Measurements from ENCODE around the gene C17orf113. TPM values are rescaled to one million over a fixed set of nuclear protein-coding genes. Genes with fewer than 3 reads are reported as not detected.

The C17orf113 gene
- 0.05 TPM in 1 of 2 replicates, not detected in the other for total RNA-seq (2014; rRNA removed; shearing (Covaris generic); ENCODE audit: low replicate concordance)

- Histone ChIP-seq H3K9me3 (no peaks in the 10 kb centered on the region), H3K27me3 (peaks cover 15% of the 10 kb centered on the region), H3K36me3 (no peaks in the 10 kb centered on the region), H3K4me3 (peak within 1 kb of the TSS; percentile 43)
- peak; percentile 39 for DNase-seq
Observed at GRCh38 chr17:42050393-42051012, at the start of gene C17orf113. Gene C17orf113 (minus strand): TSS chr17:42050601. CDS start chr17:42043376, 7,225 bp downstream.

GRCh38 chr17:42098730-42099399 is 48.5 kb upstream of the C17orf113 start:
- no peaks in the 10 kb centered on the region for H3K9me3 ChIP-seq
- DNase-seq, result no peak
- H3K27me3 ChIP-seq, result no peaks in the 10 kb centered on the region
- H3K36me3 ChIP-seq, result no peaks in the 10 kb centered on the region
- no peak overlapping the region for H3K4me3 ChIP-seq

GRCh38 chr17:42097691-42098631 is 47.6 kb upstream of the C17orf113 start, which contains the start of gene ZNF385C:
Gene ZNF385C (minus strand): TSS chr17:42098473. CDS start chr17:42063056, 35,417 bp downstream.
- Histone ChIP-seq H3K36me3 (no peaks in the 10 kb centered on the region), H3K4me3 (no peak within 1 kb of the TSS), H3K9me3 (no peaks in the 10 kb centered on the region), H3K27me3 (no peaks in the 10 kb centered on the region)
- DNase-seq, result no peak

- H3K4me3 ChIP-seq, result no peak overlapping the region
- no peak for DNase-seq
Observed at GRCh38 chr17:42096360-42097111, 46.1 kb upstream of the C17orf113 start.

GRCh38 chr17:42094375-42095069 is 44.1 kb upstream of the C17orf113 start:
- Histone ChIP-seq H3K36me3 (no peaks in the 10 kb centered on the region), H3K9me3 (no peaks in the 10 kb centered on the region)

More at GRCh38 chr17:42096360-42097111, 46.1 kb upstream of the C17orf113 start:
- no peaks in the 10 kb centered on the region for H3K9me3 ChIP-seq
- no peaks in the 10 kb centered on the region for H3K36me3 ChIP-seq
- H3K27me3 ChIP-seq, result no peaks in the 10 kb centered on the region

GRCh38 chr17:42092939-42093338 is 42.5 kb upstream of the C17orf113 start:
- Histone ChIP-seq H3K36me3 (no peaks in the 10 kb centered on the region), H3K4me3 (no peak overlapping the region), H3K9me3 (no peaks in the 10 kb centered on the region), H3K27me3 (no peaks in the 10 kb centered on the region; the same call in 1 of the 2 replicates)
- DNase-seq, result no peak

More at GRCh38 chr17:42094375-42095069, 44.1 kb upstream of the C17orf113 start:
- DNase-seq, result no peak
- no peaks in the 10 kb centered on the region for H3K27me3 ChIP-seq
- H3K4me3 ChIP-seq, result no peak overlapping the region

- no peak for DNase-seq
- Histone ChIP-seq H3K27me3 (no peaks in the 10 kb centered on the region; the same call in 1 of the 2 replicates), H3K9me3 (no peaks in the 10 kb centered on the region), H3K4me3 (no peak overlapping the region), H3K36me3 (no peaks in the 10 kb centered on the region)
Observed at GRCh38 chr17:42090964-42091790, 40.8 kb upstream of the C17orf113 start.

GRCh38 chr17:42088736-42089135 is 38.3 kb upstream of the C17orf113 start:
- Histone ChIP-seq H3K4me3 (no peak overlapping the region), H3K27me3 (no peaks in the 10 kb centered on the region; the same call in 1 of the 2 replicates), H3K36me3 (no peaks in the 10 kb centered on the region), H3K9me3 (no peaks in the 10 kb centered on the region)
- no peak for DNase-seq

GRCh38 chr17:42087736-42088705 is 37.6 kb upstream of the C17orf113 start:
- H3K27me3 ChIP-seq, result no peaks in the 10 kb centered on the region; the same call in 1 of the 2 replicates
- H3K4me3 ChIP-seq, result no peak overlapping the region
- no peaks in the 10 kb centered on the region for H3K36me3 ChIP-seq
- H3K9me3 ChIP-seq, result no peaks in the 10 kb centered on the region
- no peak for DNase-seq

GRCh38 chr17:42087042-42087701 is 36.8 kb upstream of the C17orf113 start:
- no peak for DNase-seq
- no peak overlapping the region for H3K4me3 ChIP-seq
- H3K9me3 ChIP-seq, result no peaks in the 10 kb centered on the region
- H3K27me3 ChIP-seq, result no peaks in the 10 kb centered on the region; the same call in 1 of the 2 replicates
- H3K36me3 ChIP-seq, result no peaks in the 10 kb centered on the region

- DNase-seq, result no peak
- H3K4me3 ChIP-seq, result no peak overlapping the region
- H3K27me3 ChIP-seq, result no peaks in the 10 kb centered on the region
- H3K36me3 ChIP-seq, result no peaks in the 10 kb centered on the region
- no peaks in the 10 kb centered on the region for H3K9me3 ChIP-seq
Observed at GRCh38 chr17:42081516-42082129, 31.2 kb upstream of the C17orf113 start.

- Histone ChIP-seq H3K9me3 (no peaks in the 10 kb centered on the region), H3K27me3 (no peaks in the 10 kb centered on the region), H3K4me3 (no peak overlapping the region), H3K36me3 (no peaks in the 10 kb centered on the region)
- DNase-seq, result no peak
Observed at GRCh38 chr17:42079541-42079940, 29.1 kb upstream of the C17orf113 start.

- no peaks in the 10 kb centered on the region for H3K9me3 ChIP-seq
- no peaks in the 10 kb centered on the region for H3K27me3 ChIP-seq
- H3K4me3 ChIP-seq, result no peak overlapping the region
- DNase-seq, result no peak
- no peaks in the 10 kb centered on the region for H3K36me3 ChIP-seq
Observed at GRCh38 chr17:42078396-42079043, 28.1 kb upstream of the C17orf113 start.
